GM19328 (cell line): ENCODE data around the gene PNPLA8.
"Not testable (repeated sequence)": the region's sequence is repeated elsewhere in the genome, so short reads cannot be mapped to it uniquely, and the experiment has no call there.

Experiments used
- ATAC-seq: cut with Tn5 transposase; IDR thresholded peaks from one replicate; pipeline ENCODE4 v1.9.1; 2021; ENCODE audit warnings: mild to moderate bottlenecking, moderate library complexity; ENCODE audit not compliant: unreplicated experiment

PNPLA8 gene, protein sequence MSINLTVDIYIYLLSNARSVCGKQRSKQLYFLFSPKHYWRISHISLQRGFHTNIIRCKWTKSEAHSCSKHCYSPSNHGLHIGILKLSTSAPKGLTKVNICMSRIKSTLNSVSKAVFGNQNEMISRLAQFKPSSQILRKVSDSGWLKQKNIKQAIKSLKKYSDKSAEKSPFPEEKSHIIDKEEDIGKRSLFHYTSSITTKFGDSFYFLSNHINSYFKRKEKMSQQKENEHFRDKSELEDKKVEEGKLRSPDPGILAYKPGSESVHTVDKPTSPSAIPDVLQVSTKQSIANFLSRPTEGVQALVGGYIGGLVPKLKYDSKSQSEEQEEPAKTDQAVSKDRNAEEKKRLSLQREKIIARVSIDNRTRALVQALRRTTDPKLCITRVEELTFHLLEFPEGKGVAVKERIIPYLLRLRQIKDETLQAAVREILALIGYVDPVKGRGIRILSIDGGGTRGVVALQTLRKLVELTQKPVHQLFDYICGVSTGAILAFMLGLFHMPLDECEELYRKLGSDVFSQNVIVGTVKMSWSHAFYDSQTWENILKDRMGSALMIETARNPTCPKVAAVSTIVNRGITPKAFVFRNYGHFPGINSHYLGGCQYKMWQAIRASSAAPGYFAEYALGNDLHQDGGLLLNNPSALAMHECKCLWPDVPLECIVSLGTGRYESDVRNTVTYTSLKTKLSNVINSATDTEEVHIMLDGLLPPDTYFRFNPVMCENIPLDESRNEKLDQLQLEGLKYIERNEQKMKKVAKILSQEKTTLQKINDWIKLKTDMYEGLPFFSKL

DNA sequence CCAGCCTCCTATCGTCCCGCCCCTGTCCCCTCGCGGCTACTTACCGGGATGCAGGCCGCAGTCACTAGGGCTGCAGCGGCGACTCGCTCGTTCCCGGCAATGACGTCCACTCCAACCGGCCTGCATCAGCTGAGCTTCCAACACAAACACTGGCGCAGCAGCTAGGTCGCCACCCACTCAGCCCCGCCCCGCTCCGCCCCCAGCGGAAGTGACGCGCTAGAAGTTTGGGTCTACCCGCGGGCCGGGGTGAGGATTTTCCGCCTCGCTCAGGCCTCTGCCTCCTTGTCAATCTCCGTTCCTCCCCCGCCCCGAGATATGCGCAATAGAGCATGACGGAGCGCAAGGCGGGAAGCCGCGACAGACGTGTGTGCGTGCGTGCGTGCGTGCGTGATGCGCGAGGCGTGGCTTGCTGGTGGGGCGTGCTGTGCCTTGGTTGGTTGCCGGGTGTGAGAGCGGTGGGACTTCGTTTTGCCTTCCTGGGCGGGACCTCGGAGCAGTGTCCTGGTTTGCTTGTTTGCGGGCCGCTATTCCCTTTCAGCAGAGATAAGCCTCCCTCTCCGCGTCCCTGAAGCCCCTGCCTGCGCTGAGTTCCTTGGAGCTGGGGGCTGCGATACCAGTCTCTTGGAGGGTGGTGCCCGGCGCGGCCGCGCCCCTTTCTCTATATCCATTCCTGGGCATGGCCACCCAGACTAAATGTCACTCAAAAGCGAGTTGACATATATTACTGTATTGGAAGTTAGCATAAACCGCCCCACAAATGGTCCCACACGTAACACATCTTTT is at the start of gene PNPLA8:
Gene PNPLA8, minus strand, starts transcription at position 151 of the 783 bp plus-strand sequence. CDS start 10,644 bp downstream, outside the sequence.
- ATAC-seq, result peak; percentile 92

- ATAC-seq, result no peak
These were observed 49.2 kb upstream of the PNPLA8 start for GRCh38 chr7:108575156-108575555.

DNA sequence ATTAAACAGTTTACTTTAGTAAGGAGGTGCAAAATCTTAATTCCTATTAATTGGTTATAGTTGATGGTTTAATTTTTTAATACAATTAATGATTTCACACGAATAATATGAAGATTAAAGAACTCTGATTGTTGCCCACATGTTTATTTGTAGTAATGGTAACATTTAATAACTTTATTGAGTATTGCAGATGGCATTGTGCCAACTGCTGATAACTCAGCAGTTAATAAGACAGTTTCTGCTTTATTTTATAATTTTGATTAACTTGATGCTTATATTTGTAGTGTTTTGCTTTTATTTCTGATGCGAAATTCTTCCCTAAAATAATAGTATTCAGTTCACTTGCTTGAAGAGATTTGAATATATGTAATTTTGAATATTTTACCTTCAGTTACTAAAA is 46.5 kb upstream of the PNPLA8 start:
- no peak for ATAC-seq

DNA sequence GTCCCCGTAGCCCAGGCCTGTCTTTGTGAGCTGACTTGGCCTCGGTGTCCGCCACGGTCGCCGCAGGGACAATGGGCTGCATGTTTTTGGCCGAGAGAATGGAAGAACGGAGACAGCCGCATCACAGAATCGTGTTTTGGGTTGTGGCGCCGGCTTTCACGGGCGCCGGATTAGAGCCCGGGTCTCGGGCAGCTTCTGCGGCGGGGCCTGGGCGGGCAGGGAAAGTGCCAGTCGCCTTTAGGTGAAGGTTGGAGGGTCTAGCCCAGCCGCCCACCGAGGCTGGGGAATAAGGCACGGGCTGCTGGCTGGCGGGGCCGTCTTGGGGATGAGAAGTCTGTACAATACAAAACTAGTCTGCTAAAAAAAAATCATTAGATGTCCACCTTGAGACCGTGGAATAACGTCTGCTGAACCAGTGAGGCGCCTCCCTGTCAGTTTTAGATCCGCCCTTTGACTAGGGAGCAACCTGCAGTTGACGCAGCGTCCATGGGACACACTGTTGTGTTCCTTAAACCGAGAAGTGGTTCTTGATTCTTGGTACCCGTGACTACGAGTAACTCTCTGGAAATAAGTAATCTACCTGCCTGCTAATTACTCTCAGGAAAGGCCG is 44.3 kb upstream of the PNPLA8 start:
- ATAC-seq, result peak; percentile 20

DNA sequence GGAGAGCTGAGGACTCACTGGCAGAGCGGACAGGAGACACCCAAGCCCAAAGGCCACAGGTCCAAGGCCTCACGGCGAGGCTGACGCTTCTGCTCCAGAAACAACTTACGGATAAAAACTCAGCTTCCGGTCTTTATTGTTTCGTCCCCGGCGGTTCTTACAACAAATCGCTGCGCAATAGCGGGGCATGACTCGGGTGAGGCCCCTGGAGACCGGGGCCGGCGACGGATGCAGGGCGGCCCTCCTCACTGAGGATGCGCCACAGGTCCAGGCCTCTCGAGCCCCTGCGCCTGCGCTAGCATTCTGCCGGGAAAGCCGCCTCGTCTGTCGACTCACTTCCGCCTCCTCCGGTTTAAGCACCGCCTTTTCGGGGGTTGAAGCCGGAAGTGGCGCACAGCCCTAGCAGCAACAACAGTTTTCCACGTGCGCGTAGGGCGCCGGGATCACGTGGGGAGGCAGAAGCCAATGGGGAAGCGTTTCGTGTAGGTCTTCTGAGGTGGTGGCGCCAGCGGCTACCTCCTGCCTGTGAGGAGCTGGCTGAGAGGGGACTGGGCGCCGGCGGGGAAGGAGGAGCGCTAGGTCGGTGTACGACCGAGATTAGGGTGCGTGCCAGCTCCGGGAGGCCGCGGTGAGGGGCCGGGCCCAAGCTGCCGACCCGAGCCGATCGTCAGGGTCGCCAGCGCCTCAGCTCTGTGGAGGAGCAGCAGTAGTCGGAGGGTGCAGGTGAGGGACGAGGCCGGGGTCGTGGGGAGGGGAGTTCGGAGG is 43.6 kb upstream of the PNPLA8 start, which contains the start of the genes DNAJB9 and THAP5:
Gene DNAJB9, plus strand, starts transcription at position 494 of the 765 bp plus-strand sequence. CDS start 1,853 bp downstream, outside the sequence.
Gene THAP5, minus strand, starts transcription at position 326 of the 765 bp plus-strand sequence. Its CDS starts 137 bp downstream, at position 189.
- peak; percentile 95 for ATAC-seq

DNA sequence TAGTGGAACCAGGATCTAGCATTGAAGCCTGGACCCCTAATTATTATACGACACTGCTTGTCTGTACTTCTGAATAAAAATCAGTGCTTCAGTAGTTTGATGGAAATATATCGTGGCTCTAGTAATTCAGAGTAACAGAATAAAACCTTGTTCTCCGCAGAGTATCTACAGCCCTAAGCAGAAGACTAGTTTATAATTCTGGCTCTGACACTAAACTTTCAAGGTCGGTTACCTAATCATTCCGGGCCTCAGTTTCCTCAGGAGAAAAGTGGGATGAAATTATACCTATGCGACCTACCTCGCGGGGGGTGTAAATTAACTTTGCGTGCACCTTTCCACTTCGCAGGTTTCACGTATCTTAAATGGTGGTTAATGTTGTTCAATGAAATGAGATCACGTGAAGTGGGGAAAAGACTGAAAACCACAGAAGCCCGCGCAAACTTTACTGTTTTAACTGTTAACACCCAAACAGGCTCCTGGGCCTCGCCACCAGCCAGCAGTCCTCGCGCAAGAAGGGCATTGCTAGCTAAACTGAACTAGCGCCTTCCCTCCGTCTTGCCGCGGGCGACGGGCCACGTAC is 43.0 kb upstream of the PNPLA8 start:
- ATAC-seq, result no peak

- ATAC-seq, result no peak
These were observed 40.1 kb upstream of the PNPLA8 start for GRCh38 chr7:108565987-108566386.

- ATAC-seq, result no peak
These were observed 35.2 kb upstream of the PNPLA8 start for GRCh38 chr7:108561047-108561619.

DNA sequence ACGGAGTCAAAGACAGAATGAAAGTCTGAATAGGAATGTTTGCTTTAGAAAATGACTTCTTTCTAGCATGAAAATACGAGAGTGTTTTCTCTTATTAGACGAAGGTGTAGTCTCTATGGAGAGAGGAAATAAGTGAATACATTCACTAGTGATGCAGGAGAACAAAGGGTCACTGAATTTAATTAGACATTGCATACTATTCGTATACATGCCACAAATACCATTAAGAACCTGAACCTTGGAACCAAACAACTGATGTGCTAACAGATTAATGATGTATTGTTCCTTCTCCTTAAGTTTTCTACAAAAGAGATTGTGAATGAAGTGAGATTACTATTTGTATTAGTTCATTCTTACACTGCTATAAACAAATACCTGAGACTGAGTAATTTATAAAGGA is 33.3 kb upstream of the PNPLA8 start:
- no peak for ATAC-seq

DNA sequence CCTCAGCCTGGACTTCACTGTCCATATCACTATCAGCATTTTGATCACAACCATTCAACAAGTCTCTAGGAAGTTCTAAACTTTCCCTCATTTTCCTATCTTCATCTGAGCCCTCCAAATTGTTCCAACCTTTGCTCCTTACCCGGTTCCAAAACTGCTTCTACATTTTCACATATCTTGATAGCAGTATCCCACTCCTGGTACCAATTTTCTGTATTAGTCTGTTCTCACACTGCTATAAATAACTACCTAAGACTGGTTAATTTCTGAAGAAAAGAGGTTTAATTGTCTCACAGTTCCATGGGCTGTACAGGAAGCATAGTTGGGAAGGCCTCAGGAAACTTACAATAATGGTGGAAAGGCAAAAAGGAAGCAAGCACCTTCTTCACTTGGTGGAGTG is 31.7 kb upstream of the PNPLA8 start:
- ATAC-seq, result no peak

- ATAC-seq, result no peak
These were observed 31.3 kb upstream of the PNPLA8 start for GRCh38 chr7:108557191-108557590.

GRCh38 chr7:108556665-108557064 is 30.7 kb upstream of the PNPLA8 start:
- ATAC-seq, result not testable (repeated sequence)

DNA sequence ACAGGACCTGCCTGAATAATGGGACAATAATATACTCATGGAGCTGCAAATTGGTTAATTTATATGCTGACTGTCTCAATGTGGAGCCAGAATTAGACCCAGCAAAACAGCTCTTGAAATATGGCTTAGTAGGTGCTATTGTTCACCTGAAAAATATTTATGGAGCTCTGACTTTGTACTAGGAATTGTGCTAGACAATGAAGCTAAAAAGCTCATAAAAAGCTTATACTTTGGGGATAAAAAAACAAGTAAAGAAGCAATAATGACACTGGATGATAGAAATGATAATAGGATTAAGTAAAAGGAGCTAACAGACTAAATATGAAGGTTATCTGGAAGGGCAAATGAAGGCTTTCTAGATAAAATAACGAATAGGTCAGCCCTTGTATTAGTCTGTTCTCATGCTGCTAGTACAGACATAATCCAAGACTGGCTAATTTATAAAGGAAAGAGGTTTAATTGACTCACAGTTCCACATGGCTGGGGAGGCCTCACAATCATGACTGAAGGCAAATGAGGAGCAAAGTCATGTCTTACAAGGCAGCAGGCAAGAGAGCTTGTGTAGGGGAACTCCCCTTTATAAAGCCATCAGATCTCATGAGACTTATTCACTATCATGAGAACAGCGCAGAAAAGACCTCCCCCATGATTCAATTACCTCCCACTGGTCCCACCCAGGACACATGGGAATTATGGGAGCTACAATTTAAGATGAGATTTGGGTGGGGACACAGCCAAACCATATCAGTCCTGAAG is 22.4 kb upstream of the PNPLA8 start:
- not testable (repeated sequence) for ATAC-seq

GRCh38 chr7:108541478-108541877 is 15.5 kb upstream of the PNPLA8 start:
- no peak for ATAC-seq

GRCh38 chr7:108538685-108539084 is 12.8 kb upstream of the PNPLA8 start:
- ATAC-seq, result not testable (repeated sequence)

GRCh38 chr7:108538236-108538635 is 12.3 kb upstream of the PNPLA8 start:
- not testable (repeated sequence) for ATAC-seq

DNA sequence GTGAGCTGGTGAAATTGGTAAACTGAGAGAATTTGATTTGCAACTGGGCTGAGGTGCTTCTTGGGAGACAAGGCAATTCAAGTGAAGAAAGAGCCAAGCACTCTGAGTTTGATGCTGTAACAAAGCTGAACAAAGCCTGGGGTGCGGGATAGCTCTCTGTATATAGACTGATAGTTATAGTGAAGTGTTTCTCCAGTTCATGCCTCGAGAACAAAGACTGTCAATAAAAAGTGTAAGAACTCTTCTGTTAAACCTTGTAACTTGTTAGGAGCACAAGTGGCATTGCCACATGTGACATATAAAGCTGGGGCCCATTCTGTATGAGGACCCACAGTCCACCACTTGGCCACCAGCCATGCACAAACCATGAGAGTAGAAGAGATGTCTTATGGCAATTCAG is 11.3 kb upstream of the PNPLA8 start:
- no peak for ATAC-seq

DNA sequence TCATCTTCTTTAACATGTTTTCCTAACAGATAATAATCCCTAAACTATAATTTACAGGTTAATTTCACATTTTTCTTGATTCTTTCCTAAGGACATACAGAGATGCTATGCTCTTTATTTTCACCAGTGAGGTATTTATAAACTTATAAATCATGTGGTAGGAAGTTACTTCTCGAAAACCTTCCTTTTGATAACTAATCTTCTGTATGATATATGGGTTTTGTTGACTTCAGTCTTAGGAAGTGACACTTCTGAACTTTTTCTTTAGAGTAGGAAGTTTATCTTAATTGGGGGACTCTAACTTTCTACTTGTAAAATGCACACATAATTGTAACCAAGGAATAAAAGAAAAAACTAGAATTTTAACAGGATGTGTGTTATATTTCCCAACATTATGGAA is 9.8 kb upstream of the PNPLA8 start:
- ATAC-seq, result no peak
